Neural cell (in vitro differentiated cells): ENCODE measurements around the gene MLC1. TPM values are rescaled to one million over a fixed set of nuclear protein-coding genes. Genes with fewer than 3 reads are reported as not detected.

Source experiments
- H2AFZ ChIP-seq: fragments of 200-600, 300-800 bp; sonication (generic), shearing (Covaris generic); 2 replicates; pipeline ENCODE4 v1.6.0; 2014; ENCODE audit warnings: low read depth, mild to moderate bottlenecking, antibody characterized with exemption, low read length, moderate library complexity
- H3F3A ChIP-seq: fragments of 200-600 bp; shearing (Covaris generic); 2 replicates; pipeline ENCODE4 v1.6.1; 2016; ENCODE audit warnings: mild to moderate bottlenecking, moderate library complexity, mixed read lengths, antibody characterized with exemption, low read length; ENCODE audit not compliant: insufficient read depth, poor library complexity, severe bottlenecking
- H3K27ac ChIP-seq: fragments of 200-600, 300-800 bp; sonication (generic), shearing (Covaris generic); 2 replicates; pipeline ENCODE4 v1.5.1; 2014; ENCODE audit warnings: mild to moderate bottlenecking, low read length, moderate library complexity
- H3K27me3 ChIP-seq: fragments of 300-800, 200-600 bp; sonication (generic), shearing (Covaris generic); 2 replicates; pipeline ENCODE4 v1.6.0; 2014; ENCODE audit warnings: mild to moderate bottlenecking, low read depth, low read length, moderate library complexity; ENCODE audit not compliant: insufficient read depth
- H3K36me3 ChIP-seq: fragments of 300-800, 200-600 bp; sonication (generic), shearing (Covaris generic); 2 replicates; pipeline ENCODE4 v1.5.1; 2014; ENCODE audit warnings: mild to moderate bottlenecking, antibody characterized with exemption, low read length, moderate library complexity; ENCODE audit not compliant: insufficient read depth
- H3K4me2 ChIP-seq: fragments of 300-800, 200-600 bp; sonication (generic), shearing (Covaris generic); 2 replicates; pipeline ENCODE4 v1.6.0; 2014; ENCODE audit warnings: mild to moderate bottlenecking, low read length
- H3K4me3 ChIP-seq: fragments of 300-800, 200-600 bp; sonication (generic), shearing (Covaris generic); 2 replicates; pipeline ENCODE4 v1.5.1; 2014; ENCODE audit warnings: mild to moderate bottlenecking, low read length, moderate library complexity
- H3K79me2 ChIP-seq: fragments of 200-600 bp; shearing (Covaris generic); replicated peaks from 2 replicates; pipeline ENCODE4 v1.6.0; 2014; ENCODE audit warnings: mild to moderate bottlenecking, low read length, moderate library complexity; ENCODE audit not compliant: insufficient read depth
- H3K9ac ChIP-seq: fragments of 300-800, 200-600 bp; sonication (generic), shearing (Covaris generic); 2 replicates; pipeline ENCODE4 v1.6.1; 2016; ENCODE audit warnings: mild to moderate bottlenecking, low read length, mixed read lengths
- H3K9me2 ChIP-seq: fragments of 200-600 bp; shearing (Covaris generic); 2 replicates; pipeline ENCODE4 v1.6.1; 2016; ENCODE audit warnings: mild to moderate bottlenecking, low read length, mixed read lengths; ENCODE audit not compliant: insufficient read depth
- H3K9me3 ChIP-seq: fragments of 200-600, 300-800 bp; sonication (generic), shearing (Covaris generic); 2 replicates; pipeline ENCODE4 v1.6.1; 2016; ENCODE audit warnings: mild to moderate bottlenecking, mixed run types, low read length, moderate library complexity, mixed read lengths
- H4K20me1 ChIP-seq: fragments of 200-600 bp; shearing (Covaris generic); 2 replicates; pipeline ENCODE4 v1.6.1; 2016; ENCODE audit warnings: mild to moderate bottlenecking, mixed run types; ENCODE audit not compliant: insufficient read depth
- EP300 ChIP-seq: fragments of 450-650 bp; conservative IDR thresholded peaks from 2 replicates; pipeline ENCODE4 v1.6.1; 2014; ENCODE audit warnings: antibody characterized with exemption, mild to moderate bottlenecking, moderate library complexity; ENCODE audit not compliant: poor library complexity, severe bottlenecking
- EZH2 ChIP-seq: fragments of 200-600, 300-800 bp; shearing (Covaris generic), sonication (generic); IDR thresholded peaks from 2 replicates; pipeline ENCODE4 v1.6.1; 2014; ENCODE audit warnings: antibody characterized with exemption, low read length, borderline replicate concordance, mild to moderate bottlenecking; ENCODE audit not compliant: insufficient read depth, poor library complexity, severe bottlenecking
- MXI1 ChIP-seq: fragments of 450-650 bp; conservative IDR thresholded peaks from 2 replicates; pipeline ENCODE4 v1.6.1; 2014; ENCODE audit warnings: antibody characterized with exemption, mild to moderate bottlenecking; ENCODE audit not compliant: poor library complexity, severe bottlenecking
- POLR2AphosphoS5 ChIP-seq: IDR thresholded peaks from 2 replicates; pipeline ENCODE4 v1.6.1; 2012
- RAD21 ChIP-seq: fragments of 450-650 bp; conservative IDR thresholded peaks from 2 replicates; pipeline ENCODE4 v1.6.1; 2014; ENCODE audit warnings: antibody characterized with exemption, mild to moderate bottlenecking, moderate library complexity
- SMC3 ChIP-seq: fragments of 450-650 bp; conservative IDR thresholded peaks from 2 replicates; pipeline ENCODE4 v1.6.1; 2014; ENCODE audit warnings: antibody characterized with exemption, mild to moderate bottlenecking, moderate library complexity; ENCODE audit not compliant: poor library complexity
- TAF1 ChIP-seq: IDR thresholded peaks from 2 replicates; pipeline ENCODE4 v1.6.1; 2012; ENCODE audit warnings: low read depth
- polyA plus RNA-seq: library from polyadenylated mRNA; depleted of rRNA; stranded (reverse); fragments of >200 nt; gene quantifications from 2 replicates; pipeline ENCODE4 v1.2.3, GENCODE V29; 2014
- TF ChIP-seq, protein P1 (sequence below): fragments of 450-650 bp; IDR thresholded peaks from 2 replicates; pipeline ENCODE4 v1.5.1; 2014; ENCODE audit warnings: antibody characterized with exemption, mild to moderate bottlenecking, moderate library complexity; ENCODE audit not compliant: poor library complexity, severe bottlenecking
- TF ChIP-seq, protein P2 (sequence below): IDR thresholded peaks from 2 replicates; pipeline ENCODE4 v1.6.1; 2012; ENCODE audit warnings: borderline replicate concordance

Gene MLC1
- polyA plus RNA-seq, 1 donor from 2014 or later: not detected

DNA sequence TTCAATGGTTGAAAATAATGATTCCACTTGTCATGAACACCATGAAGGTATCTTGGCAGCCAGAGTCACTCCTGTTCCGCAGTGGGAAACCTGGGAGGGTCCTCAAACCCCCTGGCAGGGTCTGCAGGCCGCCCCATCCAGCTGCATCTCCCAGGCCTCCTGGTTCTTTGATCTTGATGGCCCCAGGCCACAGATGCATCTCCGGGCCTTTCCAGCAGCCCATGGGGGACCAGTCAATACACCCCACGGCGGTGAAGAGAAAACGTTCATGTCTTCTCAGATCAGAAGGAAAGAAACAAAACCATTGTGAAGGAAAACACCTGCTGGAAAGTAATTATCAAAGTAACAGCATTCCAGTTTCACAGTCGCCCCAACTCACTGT, 25.4 kb downstream of the MLC1 start (continued):
- TF ChIP-seq, protein P1, sequence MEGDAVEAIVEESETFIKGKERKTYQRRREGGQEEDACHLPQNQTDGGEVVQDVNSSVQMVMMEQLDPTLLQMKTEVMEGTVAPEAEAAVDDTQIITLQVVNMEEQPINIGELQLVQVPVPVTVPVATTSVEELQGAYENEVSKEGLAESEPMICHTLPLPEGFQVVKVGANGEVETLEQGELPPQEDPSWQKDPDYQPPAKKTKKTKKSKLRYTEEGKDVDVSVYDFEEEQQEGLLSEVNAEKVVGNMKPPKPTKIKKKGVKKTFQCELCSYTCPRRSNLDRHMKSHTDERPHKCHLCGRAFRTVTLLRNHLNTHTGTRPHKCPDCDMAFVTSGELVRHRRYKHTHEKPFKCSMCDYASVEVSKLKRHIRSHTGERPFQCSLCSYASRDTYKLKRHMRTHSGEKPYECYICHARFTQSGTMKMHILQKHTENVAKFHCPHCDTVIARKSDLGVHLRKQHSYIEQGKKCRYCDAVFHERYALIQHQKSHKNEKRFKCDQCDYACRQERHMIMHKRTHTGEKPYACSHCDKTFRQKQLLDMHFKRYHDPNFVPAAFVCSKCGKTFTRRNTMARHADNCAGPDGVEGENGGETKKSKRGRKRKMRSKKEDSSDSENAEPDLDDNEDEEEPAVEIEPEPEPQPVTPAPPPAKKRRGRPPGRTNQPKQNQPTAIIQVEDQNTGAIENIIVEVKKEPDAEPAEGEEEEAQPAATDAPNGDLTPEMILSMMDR: no peak

DNA sequence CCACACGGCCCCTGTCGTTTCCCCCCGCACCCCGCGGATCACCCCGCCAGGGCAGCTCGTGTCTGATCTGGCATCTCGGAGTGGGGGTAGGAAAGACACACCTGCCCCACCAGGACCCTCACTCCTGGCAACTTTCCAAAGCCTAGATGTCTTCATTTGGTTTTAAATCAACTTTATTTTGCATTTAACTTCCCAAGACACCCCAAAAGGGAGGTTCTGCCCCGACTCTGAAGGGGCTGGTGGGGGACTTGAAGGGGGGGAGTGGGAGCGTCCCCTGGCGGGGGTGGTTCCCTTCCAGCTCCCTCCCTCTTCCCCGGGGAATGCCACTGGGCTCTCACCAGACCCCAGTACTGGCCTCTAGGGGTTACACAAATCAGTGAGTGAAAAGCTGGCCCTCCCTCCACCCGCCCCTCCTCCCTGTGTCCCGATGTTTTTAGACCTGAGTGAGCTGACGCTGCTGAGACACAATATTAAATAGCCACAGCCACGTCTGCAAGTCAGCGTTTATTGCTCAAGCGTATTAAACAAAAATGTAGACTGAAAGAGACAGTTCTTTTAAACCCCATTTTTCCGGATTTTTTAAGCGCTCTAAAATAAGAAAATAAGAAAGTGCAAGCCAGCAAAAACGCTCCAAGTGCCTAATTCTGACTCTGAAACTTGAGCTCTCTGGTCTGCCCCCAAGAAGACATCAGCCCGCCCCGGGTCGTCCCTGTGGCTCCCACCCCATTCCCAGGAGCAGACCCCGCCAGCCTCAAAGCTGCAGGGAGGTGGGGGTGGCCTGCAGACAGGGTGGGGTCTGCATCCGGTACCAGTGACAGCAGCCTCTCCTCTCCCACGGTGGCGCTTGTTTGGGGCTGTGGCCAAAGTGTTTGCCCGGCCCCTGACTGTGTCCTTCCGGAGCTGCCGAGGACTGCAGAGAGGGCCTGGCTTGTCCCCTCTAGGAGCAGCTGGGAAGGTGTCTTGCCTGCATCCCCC, 26.0 kb downstream of the MLC1 start:
- Histone ChIP-seq H3K36me3 (no peaks in the 10 kb centered on the region), H4K20me1 (no peaks in the 10 kb centered on the region), H3K9me3 (no peaks in the 10 kb centered on the region), H3F3A (no peaks in the 10 kb centered on the region), H2AFZ (no peak overlapping the region), H3K9me2 (no peaks in the 10 kb centered on the region), H3K4me3 (no peak overlapping the region), H3K9ac (no peak overlapping the region), H3K27ac (no peak overlapping the region), H3K79me2 (no peaks in the 10 kb centered on the region), H3K4me2 (no peak overlapping the region), H3K27me3 (peaks cover 17% of the 10 kb centered on the region)
- TF ChIP-seq EZH2: no peak
- no peak for TF ChIP-seq TAF1
- no peak for TF ChIP-seq POLR2AphosphoS5
- TF ChIP-seq RAD21: no peak
- TF ChIP-seq, protein P2, sequence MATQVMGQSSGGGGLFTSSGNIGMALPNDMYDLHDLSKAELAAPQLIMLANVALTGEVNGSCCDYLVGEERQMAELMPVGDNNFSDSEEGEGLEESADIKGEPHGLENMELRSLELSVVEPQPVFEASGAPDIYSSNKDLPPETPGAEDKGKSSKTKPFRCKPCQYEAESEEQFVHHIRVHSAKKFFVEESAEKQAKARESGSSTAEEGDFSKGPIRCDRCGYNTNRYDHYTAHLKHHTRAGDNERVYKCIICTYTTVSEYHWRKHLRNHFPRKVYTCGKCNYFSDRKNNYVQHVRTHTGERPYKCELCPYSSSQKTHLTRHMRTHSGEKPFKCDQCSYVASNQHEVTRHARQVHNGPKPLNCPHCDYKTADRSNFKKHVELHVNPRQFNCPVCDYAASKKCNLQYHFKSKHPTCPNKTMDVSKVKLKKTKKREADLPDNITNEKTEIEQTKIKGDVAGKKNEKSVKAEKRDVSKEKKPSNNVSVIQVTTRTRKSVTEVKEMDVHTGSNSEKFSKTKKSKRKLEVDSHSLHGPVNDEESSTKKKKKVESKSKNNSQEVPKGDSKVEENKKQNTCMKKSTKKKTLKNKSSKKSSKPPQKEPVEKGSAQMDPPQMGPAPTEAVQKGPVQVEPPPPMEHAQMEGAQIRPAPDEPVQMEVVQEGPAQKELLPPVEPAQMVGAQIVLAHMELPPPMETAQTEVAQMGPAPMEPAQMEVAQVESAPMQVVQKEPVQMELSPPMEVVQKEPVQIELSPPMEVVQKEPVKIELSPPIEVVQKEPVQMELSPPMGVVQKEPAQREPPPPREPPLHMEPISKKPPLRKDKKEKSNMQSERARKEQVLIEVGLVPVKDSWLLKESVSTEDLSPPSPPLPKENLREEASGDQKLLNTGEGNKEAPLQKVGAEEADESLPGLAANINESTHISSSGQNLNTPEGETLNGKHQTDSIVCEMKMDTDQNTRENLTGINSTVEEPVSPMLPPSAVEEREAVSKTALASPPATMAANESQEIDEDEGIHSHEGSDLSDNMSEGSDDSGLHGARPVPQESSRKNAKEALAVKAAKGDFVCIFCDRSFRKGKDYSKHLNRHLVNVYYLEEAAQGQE: no peak
- no peak for TF ChIP-seq MXI1
- TF ChIP-seq, protein P1: no peak
- no peak for TF ChIP-seq SMC3
- no peak for TF ChIP-seq EP300
